Measurements from ENCODE around the gene CCDC88B.

Gene CCDC88B, protein sequence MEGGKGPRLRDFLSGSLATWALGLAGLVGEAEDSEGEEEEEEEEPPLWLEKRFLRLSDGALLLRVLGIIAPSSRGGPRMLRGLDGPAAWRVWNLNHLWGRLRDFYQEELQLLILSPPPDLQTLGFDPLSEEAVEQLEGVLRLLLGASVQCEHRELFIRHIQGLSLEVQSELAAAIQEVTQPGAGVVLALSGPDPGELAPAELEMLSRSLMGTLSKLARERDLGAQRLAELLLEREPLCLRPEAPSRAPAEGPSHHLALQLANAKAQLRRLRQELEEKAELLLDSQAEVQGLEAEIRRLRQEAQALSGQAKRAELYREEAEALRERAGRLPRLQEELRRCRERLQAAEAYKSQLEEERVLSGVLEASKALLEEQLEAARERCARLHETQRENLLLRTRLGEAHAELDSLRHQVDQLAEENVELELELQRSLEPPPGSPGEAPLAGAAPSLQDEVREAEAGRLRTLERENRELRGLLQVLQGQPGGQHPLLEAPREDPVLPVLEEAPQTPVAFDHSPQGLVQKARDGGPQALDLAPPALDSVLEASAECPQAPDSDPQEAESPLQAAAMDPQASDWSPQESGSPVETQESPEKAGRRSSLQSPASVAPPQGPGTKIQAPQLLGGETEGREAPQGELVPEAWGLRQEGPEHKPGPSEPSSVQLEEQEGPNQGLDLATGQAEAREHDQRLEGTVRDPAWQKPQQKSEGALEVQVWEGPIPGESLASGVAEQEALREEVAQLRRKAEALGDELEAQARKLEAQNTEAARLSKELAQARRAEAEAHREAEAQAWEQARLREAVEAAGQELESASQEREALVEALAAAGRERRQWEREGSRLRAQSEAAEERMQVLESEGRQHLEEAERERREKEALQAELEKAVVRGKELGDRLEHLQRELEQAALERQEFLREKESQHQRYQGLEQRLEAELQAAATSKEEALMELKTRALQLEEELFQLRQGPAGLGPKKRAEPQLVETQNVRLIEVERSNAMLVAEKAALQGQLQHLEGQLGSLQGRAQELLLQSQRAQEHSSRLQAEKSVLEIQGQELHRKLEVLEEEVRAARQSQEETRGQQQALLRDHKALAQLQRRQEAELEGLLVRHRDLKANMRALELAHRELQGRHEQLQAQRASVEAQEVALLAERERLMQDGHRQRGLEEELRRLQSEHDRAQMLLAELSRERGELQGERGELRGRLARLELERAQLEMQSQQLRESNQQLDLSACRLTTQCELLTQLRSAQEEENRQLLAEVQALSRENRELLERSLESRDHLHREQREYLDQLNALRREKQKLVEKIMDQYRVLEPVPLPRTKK (N-terminal part only)

DNA sequence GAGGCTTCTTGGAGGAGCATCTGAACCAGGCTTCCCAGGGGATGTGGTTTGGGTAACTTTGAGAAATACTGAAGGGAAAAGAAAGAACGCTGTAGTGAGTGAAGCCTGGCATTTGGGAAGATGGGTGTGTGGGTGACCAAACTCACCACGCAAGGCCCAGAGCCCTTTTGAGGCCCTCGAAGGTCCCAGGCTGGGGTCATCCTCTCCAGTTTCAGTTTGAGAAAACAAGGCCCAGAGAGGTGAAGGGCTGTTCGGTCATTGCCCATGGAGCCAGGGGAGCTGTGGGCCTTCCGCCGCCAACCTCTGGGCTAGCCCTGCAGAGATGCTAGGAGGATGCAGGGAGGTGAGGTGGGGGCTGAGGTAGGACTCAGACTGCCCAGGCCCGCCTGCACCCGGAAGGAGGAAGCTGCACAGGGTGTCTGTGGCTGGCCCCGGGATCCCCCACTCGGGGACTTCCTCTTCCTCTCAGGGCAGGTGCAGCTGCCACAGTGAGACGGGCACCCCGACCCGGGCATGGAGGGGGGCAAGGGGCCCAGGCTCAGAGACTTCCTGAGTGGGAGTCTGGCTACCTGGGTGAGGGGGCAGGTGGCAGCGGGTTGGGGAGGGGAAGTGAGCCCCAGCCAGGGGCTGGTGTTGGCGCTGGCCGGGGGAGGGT, at the start of gene CCDC88B:
TSS of gene CCDC88B (plus strand) at position 451 of the 655 bp plus-strand sequence. CDS start at position 514, 63 bp downstream.
- no peak for DNase-seq

DNA sequence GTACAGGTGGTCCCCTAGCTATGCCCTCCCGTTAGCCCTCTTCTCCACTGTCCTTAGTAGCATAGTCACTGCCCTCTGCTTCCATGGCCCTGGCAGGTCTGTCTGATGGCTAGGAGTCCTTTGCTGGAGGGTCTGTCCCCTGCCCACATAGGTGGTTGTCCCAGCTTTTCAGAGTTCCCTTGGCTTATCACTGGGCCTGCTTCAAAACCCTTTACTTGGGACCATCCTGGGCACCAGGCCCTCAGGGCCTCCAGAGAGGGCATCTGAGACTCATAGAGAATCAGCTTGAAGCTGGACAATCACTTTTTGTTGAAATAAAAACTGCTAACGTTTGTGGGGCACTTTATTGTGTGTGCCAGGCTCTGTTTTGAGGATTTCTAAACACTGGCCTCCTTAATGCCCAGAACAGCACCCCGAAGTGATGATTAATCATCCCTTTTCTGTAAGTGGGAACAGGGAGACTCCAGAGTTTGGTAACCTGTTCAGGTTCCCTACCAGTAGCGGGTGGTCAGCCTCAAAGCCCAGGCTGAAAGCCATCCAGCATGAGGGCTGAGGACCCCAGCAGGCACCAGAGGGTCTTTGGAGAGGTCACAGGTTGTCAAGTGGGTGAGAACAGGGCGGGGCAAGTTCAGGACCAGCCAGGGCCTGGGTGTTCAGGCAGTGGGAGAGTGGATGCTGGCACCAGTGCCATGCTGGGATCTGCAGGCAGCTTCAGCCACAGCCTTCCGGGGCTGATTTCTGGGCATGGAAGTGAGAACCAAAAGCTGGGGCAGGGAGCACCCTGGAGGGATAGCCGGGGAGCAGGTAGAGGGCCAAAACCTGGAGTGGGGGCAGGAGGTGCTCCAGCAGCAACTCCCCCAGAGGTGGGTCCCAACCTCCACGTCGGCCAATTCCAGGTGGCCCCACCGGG, 49.4 kb upstream of the CCDC88B start:
- DNase-seq = no peak

DNA sequence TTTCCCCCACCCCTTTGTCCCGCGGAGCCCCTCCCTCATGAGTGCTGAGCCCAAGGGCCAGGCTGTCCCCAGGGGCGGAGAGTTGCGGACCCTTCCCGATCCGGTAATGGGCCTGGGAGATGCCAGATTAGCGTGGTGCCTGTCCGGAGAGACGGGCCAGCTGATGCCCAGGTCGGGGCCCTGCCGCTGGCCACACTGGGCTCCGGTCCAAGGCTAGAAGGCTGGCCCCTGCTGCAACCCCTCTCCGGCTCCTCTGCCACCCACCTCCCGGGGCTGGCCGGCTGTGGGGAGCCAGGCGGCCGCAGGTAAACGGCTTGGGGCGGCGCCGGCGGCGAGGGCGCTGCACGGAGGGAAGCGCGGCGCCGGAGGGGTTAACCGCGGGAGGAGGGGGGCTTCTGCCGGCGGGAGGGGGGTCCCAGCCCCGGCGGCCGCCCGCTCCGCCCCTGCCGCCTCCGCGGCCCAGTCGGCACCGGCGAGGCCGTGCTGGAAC, 48.7 kb upstream of the CCDC88B start, which contains the start of gene KCNK4:
TSS of gene KCNK4 (plus strand) at position 41 of the 490 bp plus-strand sequence. CDS start 1,717 bp downstream, outside the sequence.
- no peak for DNase-seq

DNA sequence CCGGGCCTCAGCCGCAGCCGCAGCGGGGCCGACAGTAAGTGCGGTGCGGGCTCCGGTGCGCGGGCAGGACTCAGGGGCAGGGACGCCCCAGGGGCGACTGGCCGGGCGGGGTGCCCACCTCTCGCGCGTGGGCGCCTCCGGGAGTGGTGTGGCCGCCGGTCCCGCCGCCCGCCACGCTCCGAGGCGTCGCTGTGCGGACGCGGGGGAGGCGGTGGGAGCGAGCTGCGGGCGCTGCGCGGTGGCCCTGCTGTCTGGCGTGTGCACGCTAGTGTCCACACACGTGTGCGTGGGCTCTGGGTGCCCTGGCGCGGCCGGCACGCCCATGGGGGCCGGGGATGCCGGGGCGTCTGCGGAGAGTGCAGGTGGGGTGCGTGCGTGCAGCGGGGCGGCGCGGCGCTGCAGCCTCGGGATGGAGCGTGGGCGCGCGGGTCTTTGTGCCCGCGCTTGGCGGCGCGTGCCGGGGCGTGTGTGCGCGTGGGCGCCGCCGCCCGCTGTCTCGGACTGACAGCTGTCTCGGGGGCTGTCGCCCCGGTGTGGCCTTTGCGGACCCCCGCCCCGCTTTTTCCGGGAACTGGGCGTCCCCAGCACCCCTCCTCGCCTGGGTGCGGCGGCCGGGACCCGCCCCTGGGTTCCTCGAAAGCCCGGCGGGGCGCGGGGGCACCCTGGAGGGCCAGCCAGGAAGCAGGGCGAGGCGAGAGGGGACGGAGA, 48.1 kb upstream of the CCDC88B start:
- peak; percentile 61 for DNase-seq

DNA sequence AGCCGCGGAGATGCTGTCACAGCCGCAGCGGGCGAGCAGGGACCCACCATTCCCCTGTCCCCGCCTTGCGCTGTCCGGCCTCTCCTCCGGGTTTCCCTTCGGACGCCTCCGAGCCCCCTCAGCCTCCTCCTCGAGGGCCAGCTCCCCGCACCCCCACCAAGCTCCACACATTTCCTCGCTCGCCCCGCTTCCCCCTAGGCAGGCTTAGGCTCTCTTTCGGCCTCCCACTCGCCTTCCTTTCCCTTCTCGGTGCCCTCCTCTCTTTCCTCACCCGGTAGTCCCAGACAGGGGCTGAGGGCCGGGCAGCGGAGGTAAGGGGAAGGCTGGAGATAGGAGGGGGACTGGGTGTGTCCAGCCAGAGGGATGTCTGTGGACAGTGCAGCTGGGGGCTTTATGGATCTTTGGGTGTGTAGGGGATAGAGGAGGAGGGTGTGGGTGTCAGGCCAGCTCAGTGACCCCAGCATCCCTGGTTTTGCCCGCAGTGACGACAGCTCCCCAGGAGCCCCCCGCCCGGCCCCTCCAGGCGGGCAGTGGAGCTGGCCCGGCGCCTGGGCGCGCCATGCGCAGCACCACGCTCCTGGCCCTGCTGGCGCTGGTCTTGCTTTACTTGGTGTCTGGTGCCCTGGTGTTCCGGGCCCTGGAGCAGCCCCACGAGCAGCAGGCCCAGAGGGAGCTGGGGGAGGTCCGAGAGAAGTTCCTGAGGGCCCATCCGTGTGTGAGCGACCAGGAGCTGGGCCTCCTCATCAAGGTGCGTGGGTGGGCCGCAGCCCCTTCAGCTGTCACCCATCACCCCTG, 47.3 kb upstream of the CCDC88B start:
- peak; percentile 27 for DNase-seq

DNA sequence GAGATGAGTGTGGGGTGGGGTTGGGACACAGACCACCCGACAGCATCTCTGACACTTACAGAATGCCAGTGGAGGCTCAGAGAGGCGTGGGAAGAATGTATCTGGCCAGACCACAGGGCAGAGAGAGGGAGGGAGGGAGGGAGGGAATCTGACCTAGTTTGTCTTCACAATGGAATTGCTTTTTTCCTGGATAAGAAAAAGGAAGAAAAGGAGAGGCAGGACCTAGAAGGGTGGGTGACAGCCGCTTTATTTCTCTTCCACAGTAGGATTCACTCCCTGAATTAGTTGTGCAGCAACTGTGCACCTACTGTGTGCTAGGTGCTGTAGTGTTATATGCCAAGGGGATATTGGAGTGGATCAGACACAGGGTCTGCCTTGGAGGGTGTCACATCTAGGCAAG, 45.2 kb upstream of the CCDC88B start:
- peak; percentile 78 for DNase-seq

DNA sequence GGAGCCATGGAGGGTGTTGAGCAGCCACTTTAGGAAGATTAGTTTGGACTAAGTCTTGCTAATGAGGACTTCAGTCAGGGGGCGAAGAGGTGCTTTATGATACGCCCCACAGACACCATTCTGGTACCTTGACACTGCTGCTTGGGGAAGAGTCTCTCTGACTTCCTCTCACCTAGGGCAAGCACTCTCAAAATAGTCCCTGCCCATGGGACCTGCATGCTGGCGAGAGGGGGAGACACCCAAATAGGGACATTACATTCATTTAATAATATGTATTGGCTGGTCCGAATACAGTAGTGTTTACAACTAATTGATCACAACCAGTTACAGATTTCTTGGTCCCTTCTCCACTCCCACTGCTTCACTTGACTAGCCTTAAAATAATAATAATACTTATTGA, 44.2 kb upstream of the CCDC88B start:
- DNase-seq = no peak

DNA sequence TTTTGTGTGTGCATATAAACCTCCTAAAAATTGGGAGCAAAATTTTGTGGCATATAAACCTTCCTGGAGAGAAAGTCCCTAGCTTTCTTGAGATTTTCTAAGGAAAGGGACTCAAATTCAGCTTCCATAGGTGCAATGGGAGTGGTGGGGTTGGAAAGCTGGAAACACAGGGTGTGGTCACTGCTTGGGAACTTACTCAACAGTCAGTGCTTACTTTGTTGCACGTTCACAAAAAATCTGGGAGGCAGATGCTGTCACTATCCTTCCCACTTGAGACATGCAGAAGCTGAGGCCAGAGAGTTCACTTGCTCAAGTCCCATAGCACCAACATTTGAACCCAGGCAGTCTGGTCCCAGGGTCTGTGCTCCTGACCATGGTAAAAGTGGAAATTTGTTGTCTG, 43.8 kb upstream of the CCDC88B start:
- DNase-seq = no peak

DNA sequence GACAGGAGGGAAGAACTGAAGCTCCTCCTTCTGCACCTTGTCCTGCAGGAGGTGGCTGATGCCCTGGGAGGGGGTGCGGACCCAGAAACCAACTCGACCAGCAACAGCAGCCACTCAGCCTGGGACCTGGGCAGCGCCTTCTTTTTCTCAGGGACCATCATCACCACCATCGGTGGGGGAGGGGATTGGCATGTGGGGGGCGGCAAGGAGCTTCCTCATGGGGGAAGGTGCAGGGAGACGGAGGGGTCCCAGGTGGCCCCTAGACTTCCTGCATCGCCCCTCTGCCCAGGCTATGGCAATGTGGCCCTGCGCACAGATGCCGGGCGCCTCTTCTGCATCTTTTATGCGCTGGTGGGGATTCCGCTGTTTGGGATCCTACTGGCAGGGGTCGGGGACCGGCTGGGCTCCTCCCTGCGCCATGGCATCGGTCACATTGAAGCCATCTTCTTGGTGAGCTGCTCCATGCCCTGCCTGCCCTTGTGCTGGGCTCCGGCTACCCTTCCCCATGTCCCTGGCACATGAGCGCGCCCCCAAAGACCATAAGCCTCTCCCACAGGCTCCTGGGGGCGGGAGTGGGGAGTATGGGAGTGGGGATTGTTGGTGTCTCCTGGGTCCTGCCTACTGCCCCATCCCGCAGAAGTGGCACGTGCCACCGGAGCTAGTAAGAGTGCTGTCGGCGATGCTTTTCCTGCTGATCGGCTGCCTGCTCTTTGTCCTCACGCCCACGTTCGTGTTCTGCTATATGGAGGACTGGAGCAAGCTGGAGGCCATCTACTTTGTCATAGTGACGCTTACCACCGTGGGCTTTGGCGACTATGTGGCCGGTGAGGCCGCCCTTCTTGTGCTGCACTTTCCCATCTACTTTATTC, 42.9 kb upstream of the CCDC88B start:
- peak; percentile 49 for DNase-seq

DNA sequence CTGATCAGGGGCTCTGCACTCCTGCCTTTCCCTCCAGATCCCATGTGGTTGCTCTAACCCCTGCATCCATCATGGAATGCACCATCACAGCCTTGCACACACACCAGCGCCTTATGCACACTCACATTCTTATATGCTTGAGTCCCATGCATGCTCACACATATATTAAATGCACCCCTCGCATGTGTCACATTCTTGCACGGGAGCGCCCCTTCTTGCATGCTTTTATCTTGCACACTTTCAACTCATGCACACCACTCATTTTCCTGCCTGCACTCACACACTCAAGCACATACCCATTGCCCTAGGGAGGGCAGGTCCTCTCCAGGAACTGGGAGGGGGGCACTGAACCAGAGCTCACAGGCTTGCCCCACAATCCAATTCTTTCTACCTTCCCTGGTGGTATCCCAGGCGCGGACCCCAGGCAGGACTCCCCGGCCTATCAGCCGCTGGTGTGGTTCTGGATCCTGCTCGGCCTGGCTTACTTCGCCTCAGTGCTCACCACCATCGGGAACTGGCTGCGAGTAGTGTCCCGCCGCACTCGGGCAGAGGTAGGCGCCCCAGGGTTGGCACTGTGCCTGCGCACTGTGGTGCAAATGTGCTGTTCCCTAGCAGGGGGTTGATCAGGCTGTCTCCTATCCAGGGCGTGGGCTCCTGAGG, 42.2 kb upstream of the CCDC88B start:
- DNase-seq = peak; percentile 28

DNA sequence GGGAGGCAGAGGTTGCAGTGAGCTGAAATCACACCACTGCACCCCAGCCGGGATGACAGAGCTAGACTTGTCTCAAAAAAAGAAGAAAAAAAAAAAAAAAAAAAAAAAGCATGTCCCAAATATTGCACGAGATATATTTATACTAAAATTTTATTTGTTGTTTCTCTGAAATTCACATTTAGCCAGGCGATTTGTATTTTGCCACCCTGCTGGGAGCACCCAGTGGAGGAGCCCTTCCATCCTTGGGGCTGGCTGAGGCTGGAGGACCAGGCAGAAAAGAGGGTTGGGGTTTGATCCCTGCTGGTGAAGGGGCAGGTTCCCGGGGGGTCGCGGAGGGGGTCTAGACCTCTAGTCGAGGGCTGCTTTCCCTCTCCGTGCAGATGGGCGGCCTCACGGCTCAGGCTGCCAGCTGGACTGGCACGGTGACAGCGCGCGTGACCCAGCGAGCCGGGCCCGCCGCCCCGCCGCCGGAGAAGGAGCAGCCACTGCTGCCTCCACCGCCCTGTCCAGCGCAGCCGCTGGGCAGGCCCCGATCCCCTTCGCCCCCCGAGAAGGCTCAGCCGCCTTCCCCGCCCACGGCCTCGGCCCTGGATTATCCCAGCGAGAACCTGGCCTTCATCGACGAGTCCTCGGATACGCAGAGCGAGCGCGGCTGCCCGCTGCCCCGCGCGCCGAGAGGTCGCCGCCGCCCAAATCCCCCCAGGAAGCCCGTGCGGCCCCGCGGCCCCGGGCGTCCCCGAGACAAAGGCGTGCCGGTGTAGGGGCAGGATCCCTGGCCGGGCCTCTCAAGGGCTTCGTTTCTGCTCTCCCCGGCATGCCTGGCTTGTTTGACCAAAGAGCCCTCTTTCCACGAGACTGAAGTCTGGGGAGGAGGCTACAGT, 40.8 kb upstream of the CCDC88B start:
- DNase-seq = peak; percentile 71

DNA sequence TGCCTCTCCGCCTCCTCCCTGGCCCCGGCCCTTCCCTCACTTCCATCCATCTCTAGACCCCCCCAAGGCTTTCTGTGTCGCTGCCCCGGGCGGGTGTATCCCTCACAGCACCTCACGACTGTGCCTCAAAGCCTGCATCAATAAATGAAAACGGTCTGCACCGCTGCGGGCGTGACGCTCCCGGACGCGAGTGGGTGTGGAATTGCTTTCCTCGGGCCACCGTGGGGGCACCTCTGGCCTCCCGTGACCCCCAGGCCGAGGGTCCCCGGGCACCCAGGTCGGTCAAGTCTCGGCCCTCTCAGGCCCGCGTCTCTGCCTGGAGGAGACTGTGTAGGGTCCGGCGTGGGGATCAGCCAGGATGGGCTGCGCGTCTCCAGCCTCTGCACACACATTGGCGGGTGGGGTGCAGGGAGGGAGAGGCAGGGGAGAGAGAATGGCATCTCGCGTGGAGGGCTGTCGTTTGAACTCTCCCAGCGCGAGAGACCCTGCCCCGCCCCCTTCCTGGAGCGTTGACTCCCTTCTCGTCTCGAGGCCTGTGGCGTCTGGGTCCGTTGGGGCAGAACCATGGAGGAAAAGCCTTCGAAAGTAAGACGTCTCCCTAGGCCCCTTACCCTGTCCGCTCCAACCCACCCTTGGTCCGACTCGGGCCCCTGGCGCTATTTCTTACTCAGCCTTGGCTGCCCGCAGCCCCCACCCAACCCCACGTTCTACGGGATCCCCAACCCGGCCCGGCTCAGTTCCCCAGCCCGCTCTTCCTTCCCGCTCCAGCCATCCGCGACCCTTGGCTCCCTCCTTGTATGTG, 40.0 kb upstream of the CCDC88B start, which contains the start of gene CATSPERZ:
TSS of gene CATSPERZ (plus strand) at position 512 of the 802 bp plus-strand sequence. CDS start at position 565, 53 bp downstream.
- peak; percentile 45 for DNase-seq

DNA sequence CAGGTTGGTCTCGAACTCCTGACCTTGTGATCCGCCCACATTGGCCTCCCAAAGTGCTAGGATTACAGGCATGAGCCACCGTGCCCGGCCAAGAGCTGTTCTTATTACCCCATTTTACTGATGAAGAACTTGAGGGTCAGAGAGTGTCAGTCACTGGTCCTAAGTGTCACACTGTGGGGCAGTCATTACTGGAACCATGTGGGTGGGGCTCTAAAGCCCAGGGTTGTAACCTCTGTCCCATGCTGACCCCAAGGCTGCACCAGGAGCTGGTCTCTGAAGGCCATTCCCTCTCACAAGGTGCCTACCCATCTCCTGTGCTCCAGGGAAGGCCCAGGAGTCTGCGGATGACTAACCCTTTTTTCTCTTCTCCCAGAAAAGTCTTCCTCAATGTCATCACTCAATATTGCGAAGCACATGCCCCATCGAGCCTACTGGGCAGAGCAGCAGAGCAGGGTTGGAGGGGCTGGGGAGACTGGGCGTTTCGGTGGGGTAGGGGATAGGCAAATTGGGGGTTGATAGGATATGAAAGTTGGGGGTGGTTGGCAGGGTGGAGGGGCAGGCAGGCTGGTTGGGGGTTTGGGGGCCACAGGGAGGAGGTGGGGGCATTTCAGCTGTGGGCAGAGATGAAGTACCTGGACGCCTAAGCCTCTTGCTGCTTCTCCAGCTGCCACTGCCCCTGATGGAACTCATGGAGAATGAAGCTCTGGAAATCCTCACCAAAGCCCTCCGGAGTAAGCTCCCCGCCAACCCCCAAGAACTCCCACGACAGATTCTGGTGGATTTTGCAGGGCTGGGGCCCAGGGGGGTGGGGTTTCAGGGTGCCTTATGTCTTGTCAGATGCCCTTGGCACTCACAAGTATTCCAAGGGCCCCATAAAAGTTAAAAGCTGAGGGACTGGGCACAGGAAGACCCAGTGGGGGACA, 36.6 kb upstream of the CCDC88B start:
- DNase-seq = no peak

DNA sequence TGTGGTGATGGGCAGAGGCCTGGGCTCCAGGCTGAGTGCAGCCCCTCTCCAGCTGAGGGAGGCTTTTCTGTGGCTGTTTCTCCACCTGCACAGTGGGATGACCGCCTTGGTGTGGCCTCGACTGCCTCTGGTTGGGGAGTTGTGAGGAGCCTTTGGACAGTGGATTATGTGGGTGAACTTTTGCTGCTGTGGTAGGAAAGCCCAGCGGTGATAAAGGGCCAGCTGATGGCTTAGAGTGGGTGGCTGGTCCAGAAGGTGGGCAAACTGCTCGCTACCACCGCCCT, 36.0 kb upstream of the CCDC88B start:
- DNase-seq = no peak

Data from retina (tissue), 1 donor.